HG03025 (cell line): ENCODE measurements around the gene PAXIP1.
A peak's percentile ranks its signal among the peaks of the same experiment; 100 is the strongest.
"Not testable (repeated sequence)": the region's sequence is repeated elsewhere in the genome, so short reads cannot be mapped to it uniquely, and the experiment has no call there.

Experiments
- ATAC-seq: cut with Tn5 transposase; IDR thresholded peaks from one replicate; pipeline ENCODE4 v1.9.1; 2021; ENCODE audit warnings: mild to moderate bottlenecking, moderate library complexity; ENCODE audit not compliant: unreplicated experiment, low FRiP score

Gene PAXIP1, protein sequence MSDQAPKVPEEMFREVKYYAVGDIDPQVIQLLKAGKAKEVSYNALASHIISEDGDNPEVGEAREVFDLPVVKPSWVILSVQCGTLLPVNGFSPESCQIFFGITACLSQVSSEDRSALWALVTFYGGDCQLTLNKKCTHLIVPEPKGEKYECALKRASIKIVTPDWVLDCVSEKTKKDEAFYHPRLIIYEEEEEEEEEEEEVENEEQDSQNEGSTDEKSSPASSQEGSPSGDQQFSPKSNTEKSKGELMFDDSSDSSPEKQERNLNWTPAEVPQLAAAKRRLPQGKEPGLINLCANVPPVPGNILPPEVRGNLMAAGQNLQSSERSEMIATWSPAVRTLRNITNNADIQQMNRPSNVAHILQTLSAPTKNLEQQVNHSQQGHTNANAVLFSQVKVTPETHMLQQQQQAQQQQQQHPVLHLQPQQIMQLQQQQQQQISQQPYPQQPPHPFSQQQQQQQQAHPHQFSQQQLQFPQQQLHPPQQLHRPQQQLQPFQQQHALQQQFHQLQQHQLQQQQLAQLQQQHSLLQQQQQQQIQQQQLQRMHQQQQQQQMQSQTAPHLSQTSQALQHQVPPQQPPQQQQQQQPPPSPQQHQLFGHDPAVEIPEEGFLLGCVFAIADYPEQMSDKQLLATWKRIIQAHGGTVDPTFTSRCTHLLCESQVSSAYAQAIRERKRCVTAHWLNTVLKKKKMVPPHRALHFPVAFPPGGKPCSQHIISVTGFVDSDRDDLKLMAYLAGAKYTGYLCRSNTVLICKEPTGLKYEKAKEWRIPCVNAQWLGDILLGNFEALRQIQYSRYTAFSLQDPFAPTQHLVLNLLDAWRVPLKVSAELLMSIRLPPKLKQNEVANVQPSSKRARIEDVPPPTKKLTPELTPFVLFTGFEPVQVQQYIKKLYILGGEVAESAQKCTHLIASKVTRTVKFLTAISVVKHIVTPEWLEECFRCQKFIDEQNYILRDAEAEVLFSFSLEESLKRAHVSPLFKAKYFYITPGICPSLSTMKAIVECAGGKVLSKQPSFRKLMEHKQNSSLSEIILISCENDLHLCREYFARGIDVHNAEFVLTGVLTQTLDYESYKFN

DNA sequence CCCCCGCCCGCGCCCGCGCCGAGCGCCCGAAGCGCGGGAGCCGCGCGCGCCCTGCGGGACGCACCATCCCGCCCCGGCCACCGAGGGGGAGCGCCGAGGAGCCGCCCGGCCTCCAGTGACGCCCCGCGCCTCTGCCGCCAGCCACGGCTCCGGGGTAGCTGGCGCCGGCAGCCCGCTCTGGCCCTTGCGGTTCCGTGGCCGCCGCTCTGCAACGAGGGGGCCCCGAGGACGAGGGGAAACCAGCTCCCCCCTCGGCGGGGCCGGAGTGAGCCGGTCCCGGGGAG is at the start of gene PAXIP1:
Gene PAXIP1, minus strand, starts transcription at position 33 of the 284 bp plus-strand sequence. CDS start 195 bp downstream, outside the sequence.
- peak; percentile 62 for ATAC-seq

- ATAC-seq, result no peak
Observed at GRCh38 chr7:155051355-155051754, 48.4 kb upstream of the PAXIP1 start.

DNA sequence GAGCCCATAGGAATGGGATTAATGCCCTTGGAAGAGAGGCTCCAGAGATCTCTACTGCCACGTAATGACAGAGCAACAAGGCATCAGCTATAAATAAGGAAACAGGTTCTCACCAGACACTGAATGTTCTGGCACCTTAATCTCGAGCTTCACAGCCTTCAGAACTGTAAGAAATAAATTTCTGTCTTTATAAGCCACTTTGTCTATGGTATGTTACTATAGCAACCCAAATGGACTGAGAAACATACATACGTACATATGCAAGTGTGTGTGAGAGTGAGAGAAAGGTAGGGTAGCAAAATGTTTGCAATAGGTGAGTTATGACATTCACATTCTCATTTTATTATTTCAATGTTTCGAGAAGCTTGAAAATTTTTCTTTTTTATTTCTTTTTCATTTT is 45.1 kb upstream of the PAXIP1 start:
- no peak for ATAC-seq

GRCh38 chr7:155043756-155044155 is 40.8 kb upstream of the PAXIP1 start:
- ATAC-seq, result no peak

- no peak for ATAC-seq
Observed at GRCh38 chr7:155038335-155038734, 35.4 kb upstream of the PAXIP1 start.

GRCh38 chr7:155034495-155034894 is 31.6 kb upstream of the PAXIP1 start:
- not testable (repeated sequence) for ATAC-seq

DNA sequence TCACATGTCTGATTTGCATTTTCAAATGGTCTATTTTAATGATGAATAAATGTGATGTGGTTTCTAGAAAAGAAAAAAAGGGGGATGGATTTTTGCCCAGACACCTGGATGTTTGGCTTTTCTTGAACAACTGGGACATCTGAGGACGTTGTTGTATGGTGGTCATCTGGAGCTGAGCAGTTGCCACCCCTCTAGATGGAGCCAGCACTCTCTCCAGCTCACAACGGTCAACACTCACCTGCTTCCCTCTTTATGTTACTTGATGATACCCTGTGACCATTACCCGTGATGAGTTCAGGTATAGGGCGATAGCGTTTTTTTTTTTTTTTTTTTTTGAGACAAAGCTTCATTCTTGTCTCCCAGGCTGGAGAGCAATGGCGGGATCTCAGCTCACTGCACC is 30.1 kb upstream of the PAXIP1 start:
- ATAC-seq, result no peak

DNA sequence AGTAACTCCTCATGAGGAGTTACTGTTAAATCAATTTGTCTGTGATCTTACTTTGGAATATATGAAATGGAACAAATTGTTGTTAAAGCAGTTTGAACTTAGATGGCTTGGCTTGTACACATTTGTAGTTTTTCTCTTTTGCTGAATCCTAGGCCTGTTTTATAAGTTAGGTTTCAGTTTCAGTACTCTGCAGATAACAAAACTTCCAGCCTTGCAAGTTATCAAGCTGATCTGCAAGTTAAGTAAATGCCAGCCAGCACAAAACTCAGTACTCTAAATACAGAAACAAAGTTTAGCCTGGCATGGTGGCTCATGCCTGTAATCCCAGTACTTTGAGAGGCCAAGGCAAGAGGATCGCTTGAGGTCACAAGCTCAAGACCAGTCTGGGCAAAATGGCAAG is 25.0 kb upstream of the PAXIP1 start:
- no peak for ATAC-seq

GRCh38 chr7:155021699-155022145 is 18.8 kb upstream of the PAXIP1 start:
- no peak for ATAC-seq

DNA sequence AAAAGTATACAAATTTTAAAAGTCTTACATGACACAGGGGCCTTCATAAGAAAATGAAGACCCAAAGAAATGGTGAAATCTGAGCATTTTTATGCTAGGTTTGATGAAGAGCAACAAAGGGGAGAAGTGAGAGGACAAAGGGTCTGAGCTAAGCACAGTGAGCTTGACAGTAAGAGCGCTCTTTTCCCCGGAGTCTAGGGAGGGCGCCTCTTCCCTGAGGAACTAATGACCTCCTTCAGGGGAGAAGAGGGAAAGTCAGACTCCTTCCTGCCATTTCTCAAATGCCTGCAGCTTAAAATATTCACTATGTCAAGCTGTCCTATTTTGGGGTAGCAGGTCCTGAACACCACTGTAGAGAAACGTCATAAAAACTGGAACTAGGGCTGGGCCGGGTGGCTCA is 18.1 kb upstream of the PAXIP1 start:
- no peak for ATAC-seq

DNA sequence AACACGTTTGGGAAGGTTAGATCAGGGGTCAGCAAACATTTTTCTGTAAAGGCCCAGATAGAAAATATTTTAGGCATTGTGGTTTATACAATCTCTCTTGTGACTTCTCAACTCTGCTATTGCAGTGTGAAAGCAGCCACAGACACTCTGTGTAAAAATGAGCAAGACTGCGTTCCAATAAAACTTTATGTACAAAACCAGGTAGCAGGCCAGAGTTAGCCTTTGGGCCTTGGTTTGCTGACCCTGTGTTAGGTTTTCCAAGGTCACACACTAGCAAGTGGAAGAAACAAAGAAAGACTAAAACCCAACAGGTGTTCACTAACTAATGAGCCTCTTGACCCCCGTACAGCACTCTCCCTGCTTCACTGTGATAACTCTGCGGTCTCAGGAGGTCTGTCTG is 14.9 kb upstream of the PAXIP1 start:
- ATAC-seq, result no peak

DNA sequence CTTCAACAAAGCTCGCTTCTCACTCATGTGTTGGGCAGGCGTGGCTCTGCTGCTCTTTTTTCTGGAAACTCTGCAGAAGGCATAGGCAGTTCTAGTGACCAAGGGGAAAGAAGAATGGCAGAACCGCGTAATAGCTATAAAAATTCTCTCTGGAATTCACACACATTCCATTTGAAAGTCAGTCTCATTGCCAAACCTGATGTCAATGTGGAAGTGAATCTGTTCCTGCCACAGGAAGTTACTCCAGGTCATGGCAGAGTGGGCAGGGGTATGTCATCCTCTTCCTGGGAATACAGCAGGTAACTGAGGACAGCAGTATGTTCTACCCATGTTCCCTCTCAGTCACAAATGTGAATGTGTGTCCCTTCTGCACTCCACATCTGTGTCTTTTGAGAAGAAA is 8.2 kb upstream of the PAXIP1 start:
- ATAC-seq, result no peak

- ATAC-seq, result no peak
Observed at GRCh38 chr7:155009570-155010157, 6.7 kb upstream of the PAXIP1 start.

GRCh38 chr7:155007947-155008346 is 5.0 kb upstream of the PAXIP1 start:
- no peak for ATAC-seq

DNA sequence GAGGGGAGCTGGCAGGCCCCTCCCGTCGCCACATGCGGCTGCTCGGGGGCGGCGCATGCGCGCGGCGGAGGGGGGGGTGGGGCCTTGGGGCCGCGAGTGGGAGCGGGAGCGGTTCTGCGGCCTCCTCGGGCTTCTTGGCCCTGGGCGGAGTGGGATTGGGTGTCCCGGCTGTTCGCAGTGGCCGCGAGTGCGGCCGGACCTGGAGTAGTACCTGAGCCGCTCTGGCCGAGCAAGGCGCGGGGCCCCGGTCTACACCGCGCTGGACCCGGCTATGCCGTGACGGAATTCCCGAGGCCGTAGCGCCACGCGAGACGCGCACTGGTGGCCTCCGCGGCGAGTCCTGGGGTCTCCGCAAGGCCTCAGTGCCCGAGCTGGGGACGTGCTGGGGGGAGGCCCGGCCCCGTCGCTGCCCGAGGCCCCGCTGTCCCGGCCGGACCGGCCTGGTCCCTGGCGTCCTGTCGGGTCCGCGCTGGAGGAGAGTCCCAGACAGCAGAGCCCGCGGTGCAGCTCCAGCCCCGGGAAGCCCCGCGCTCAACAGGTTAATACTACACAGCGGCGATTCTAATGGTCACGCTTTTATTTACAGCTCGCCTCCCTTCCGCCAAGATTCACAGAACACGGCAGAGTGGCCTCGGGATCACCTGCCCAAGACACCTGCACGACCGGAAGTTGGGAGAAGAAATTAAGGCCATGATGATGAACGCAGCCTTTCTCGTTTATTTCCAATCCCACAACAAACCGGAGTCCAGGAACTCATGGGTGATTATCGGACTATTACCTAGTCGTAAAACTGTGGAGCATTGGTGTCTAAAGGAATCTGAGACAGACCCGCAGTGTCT is 671 bp upstream of the PAXIP1 start:
- peak; percentile 63 for ATAC-seq

GRCh38 chr7:155002411-155003091 is 373 bp downstream of the PAXIP1 start:
- peak; percentile 44 for ATAC-seq

DNA sequence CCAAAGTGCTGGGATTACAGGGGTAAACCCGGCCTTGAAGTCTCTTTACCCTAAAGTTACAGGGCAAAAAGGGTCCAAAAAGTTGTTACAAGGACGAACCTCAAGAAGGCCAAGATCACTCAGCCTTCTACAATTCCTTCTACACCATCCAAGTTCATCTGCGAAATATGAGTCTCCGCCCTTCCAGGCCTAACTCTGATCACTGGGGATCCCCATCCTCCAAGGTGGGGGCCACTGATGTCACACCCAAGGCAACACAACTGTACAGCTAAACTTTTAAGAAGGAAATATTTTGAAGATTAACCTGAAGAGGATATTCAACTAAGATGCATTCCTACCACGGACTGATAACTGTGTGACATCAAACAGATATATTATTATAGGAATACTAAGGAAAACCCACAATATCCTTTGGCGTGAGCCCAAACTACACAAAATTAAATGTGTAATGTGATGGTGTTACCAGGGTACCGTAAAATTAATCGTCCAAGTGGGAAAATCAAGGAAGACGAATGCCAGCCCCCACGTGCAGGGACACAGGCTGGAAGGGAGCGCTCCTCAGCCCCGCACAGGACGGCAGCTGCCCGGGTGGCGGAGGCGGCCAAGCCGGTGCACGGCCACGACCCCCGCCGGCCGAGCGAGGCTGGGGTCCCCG is 1.0 kb downstream of the PAXIP1 start:
- peak; percentile 16 for ATAC-seq

DNA sequence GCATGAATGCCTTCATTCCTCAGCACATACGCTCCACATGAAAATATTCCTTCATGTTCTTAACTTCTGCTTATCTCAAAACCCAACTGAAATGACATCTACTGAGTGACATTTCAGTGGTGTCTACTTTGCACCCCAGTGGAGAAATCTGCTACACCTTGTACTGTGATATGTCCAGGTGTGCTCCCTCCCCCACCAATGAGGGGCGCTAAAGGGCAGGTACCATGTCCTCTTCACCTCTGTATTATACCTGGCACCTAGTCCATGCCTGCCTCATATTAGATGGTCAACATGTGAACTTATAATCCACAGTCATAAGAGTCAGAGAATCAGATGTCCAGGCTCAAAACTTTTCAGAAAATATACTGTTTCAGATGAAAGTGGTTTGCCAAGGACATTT is 2.1 kb downstream of the PAXIP1 start:
- no peak for ATAC-seq

GRCh38 chr7:154998481-154998880 is 4.4 kb downstream of the PAXIP1 start:
- ATAC-seq, result no peak
